ENCODE measurements around the gene ATP6V0A1. TPM values are rescaled to one million over a fixed set of nuclear protein-coding genes. Genes with fewer than 3 reads are reported as not detected.

ATP6V0A1 gene
- total and polyA plus RNA-seq, 2 of the 4 experiments (the other 2 are of a cell fraction) = 18.8 to 34.0 TPM

DNA sequence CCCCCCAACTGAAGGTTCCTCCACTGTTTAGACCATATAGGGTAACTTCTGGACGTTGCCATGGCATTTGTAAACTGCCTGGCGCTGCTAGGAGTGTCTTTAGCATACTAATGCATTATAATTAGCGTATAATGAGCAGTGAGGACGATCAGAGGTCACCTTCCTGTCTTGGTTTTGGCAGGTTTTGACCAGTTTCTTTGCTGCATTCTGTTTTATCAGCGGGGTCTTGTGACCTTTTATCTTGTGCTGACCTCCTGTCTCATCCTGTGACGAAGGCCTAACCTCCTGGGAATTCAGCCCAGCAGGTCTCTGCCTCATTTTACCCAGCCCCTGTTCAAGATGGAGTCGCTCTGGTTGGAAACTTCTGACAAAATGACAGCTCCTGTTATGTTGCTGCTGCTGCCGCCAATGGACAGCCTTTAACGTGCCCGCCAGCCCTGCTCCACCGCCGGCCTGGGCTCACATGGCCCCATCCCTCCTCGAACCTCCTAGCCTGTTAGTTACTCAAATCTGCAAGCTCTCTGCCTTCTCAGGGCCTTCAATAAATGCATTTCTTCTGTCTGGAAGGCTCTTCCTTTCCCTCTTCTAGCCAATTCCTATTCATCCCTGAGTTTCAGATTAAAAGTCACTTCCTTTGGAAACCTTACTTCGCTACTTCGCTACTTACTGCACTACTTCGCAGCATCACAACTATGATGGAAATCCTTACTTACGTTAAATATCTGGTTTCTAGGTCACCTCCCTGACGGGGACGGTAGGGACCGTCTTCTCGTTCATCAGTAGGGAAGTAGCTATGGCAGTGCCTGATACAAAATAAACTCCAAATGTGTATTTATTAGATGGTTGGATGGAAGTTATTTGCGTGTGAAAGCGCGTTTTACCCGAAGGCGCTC lies 76.7 kb downstream of the ATP6V0A1 start:
- DNase-seq = no peak
- no peaks in the 10 kb centered on the region for H3K27me3 ChIP-seq (ENCODE audit: control insufficient read depth, insufficient read depth, low read length)
- POLR2A ChIA-PET (ENCODE audit: unreplicated experiment) = interaction anchor here (1.6 to 1.8 kb wide), 3 partner anchors 15 to 114 kb away, joined by 4 to 6 read pairs (median 4); partner anchors contain the start of gene CAVIN1
- peak overlapping the region; percentile 48 for H3K56ac ChIP-seq (ENCODE audit: extremely low read depth, insufficient read depth, low read length)
- dilution Hi-C loops (cut with HindIII; ENCODE audit: low sequenced_read_pairs, unreplicated experiment) = no loop called here
- H4K5ac ChIP-seq (ENCODE audit: low read depth, low read length) = peak overlapping the region; percentile 100
- peaks cover 26% of the 10 kb centered on the region for H3K9me1 ChIP-seq (ENCODE audit: insufficient read depth, low read length)
- H3K4me1 ChIP-seq (ENCODE audit: control insufficient read depth, insufficient read depth, low read length) = peaks cover 20% of the 10 kb centered on the region
- peak overlapping the region; percentile 99 for H2AK5ac ChIP-seq (ENCODE audit: low read depth, low read length)
- H2BK120ac ChIP-seq (ENCODE audit: low read depth, low read length) = peak overlapping the region; percentile 78
- peak overlapping the region; percentile 53 for H3K4me3 ChIP-seq (ENCODE audit: insufficient read depth, low read depth, low read length)
- TF ChIP-seq SMC3 (IDR thresholded peaks at IDR 0.05; ENCODE audit: low read depth, low read length) (no peak), CHD1 (IDR thresholded peaks at IDR 0.05; ENCODE audit: low read depth, low read length) (no peak), RAD21 (IDR thresholded peaks at IDR 0.05; ENCODE audit: low read length) (no peak), ELK1 (IDR thresholded peaks at IDR 0.05; ENCODE audit: borderline replicate concordance, low read depth, low read length) (no peak), FOS (IDR thresholded peaks at IDR 0.05; ENCODE audit: low read depth, low read length) (no peak), USF2 (IDR thresholded peaks at IDR 0.05; ENCODE audit: low read depth, low read length) (no peak), MAFK (IDR thresholded peaks at IDR 0.05; ENCODE audit: low read depth, low read length) (no peak), RCOR1 (IDR thresholded peaks at IDR 0.05; ENCODE audit: insufficient replicate concordance, low read length) (no peak), BHLHE40 (IDR thresholded peaks at IDR 0.05; ENCODE audit: low read depth, low read length) (no peak), POLR2A (IDR thresholded peaks at IDR 0.05; ENCODE audit: low read depth, low read length) (no peak), MXI1 (IDR thresholded peaks at IDR 0.05; ENCODE audit: borderline replicate concordance, low read depth, low read length) (no peak), MAZ (IDR thresholded peaks at IDR 0.05; ENCODE audit: borderline replicate concordance, low read depth, low read length) (no peak), NFE2L2 (IDR thresholded peaks at IDR 0.05; ENCODE audit: low read depth, low read length) (no peak)
- TF ChIP-seq, protein P1, sequence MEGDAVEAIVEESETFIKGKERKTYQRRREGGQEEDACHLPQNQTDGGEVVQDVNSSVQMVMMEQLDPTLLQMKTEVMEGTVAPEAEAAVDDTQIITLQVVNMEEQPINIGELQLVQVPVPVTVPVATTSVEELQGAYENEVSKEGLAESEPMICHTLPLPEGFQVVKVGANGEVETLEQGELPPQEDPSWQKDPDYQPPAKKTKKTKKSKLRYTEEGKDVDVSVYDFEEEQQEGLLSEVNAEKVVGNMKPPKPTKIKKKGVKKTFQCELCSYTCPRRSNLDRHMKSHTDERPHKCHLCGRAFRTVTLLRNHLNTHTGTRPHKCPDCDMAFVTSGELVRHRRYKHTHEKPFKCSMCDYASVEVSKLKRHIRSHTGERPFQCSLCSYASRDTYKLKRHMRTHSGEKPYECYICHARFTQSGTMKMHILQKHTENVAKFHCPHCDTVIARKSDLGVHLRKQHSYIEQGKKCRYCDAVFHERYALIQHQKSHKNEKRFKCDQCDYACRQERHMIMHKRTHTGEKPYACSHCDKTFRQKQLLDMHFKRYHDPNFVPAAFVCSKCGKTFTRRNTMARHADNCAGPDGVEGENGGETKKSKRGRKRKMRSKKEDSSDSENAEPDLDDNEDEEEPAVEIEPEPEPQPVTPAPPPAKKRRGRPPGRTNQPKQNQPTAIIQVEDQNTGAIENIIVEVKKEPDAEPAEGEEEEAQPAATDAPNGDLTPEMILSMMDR (conservative IDR thresholded peaks at IDR 0.05; ENCODE audit: low read depth, low read length) = no peak
- H3K27ac ChIP-seq (ENCODE audit: insufficient read depth, low read length) = peak overlapping the region; percentile 78
- peak overlapping the region; percentile 99 for H3K4ac ChIP-seq (ENCODE audit: low read depth, low read length)
- intact Hi-C loops (cut with micrococcal nuclease) = no loop called here
- CTCF ChIA-PET = interaction anchor here (1.8 kb wide), 1 partner anchor 8 kb away, joined by 6 read pairs; no protein-coding TSS in a partner anchor
- H3K18ac ChIP-seq (ENCODE audit: low read depth, low read length) = peak overlapping the region; percentile 97
- H3K36me3 ChIP-seq (ENCODE audit: control insufficient read depth, insufficient read depth, low read length) = peaks cover 16% of the 10 kb centered on the region
- peak overlapping the region; percentile 99 for H2BK15ac ChIP-seq (ENCODE audit: low read depth, low read length)
- peak overlapping the region; percentile 99 for H3K23ac ChIP-seq (ENCODE audit: low read depth, low read length)
- H3K4me2 ChIP-seq (ENCODE audit: low read depth, low read length) = peak overlapping the region; percentile 77
- in situ Hi-C loops (cut with MboI; ENCODE audit: low sequenced_read_pairs) = no loop called here
- BruUV-seq (replicated peaks) = no TSS peak
- H2AK9ac ChIP-seq (replicated peaks; ENCODE audit: low read depth, low read length, poor library complexity) = peak overlapping the region; percentile 93
- H4K20me1 ChIP-seq (ENCODE audit: insufficient read depth, low read length) = peaks cover 9% of the 10 kb centered on the region; the same call in 1 of the 2 replicates
- peak overlapping the region; percentile 36 for H3K9ac ChIP-seq (ENCODE audit: low read depth, low read length)
- peak overlapping the region; percentile 90 for H2AFZ ChIP-seq (replicated peaks; ENCODE audit: low read length, poor library complexity)
- H3K14ac ChIP-seq (replicated peaks; ENCODE audit: low read depth, low read length) = peak overlapping the region; percentile 99
- H4K91ac ChIP-seq (ENCODE audit: insufficient read depth, low read depth, low read length) = peak overlapping the region; percentile 96
- peak overlapping the region; percentile 93 for H2BK20ac ChIP-seq (ENCODE audit: low read depth, low read length)
- no peak for ATAC-seq (ENCODE audit: low read depth)
- peaks cover 16 to 32% of the 10 kb centered on the region in 2 experiments for H3K79me1 ChIP-seq (ENCODE audit: low read depth in 1 of 2, low read length in 2 of 2)
- peak overlapping the region; percentile 100 for H4K8ac ChIP-seq (ENCODE audit: low read depth in 2 of 2, low read length in 2 of 2)
- H3K9me3 ChIP-seq (ENCODE audit: control insufficient read depth, insufficient read depth, low read length) = no peaks in the 10 kb centered on the region
- 72% methylated on average over 11 of the region's 26 CpGs; no CpG with 5 or more reads in 1 of the 2 experiments for WGBS, 2 experiments (ENCODE audit: extremely low coverage in 2 of 2, insufficient read length in 1 of 2)
- peak overlapping the region; percentile 61 for H2BK5ac ChIP-seq (ENCODE audit: low read depth, low read length, poor library complexity, severe bottlenecking)

All from IMR-90 (cell line).